WTC11 (cell line): ENCODE measurements around the gene PTPRN2. TPM values are rescaled to one million over a fixed set of nuclear protein-coding genes. Genes with fewer than 3 reads are reported as not detected.
"Not testable (repeated sequence)": the region's sequence is repeated elsewhere in the genome, so short reads cannot be mapped to it uniquely, and the experiment has no call there.

Experiments
- ATAC-seq: fragments of 200-7000 bp; cut with Tn5 transposase; 2 replicates; pipeline ENCODE4 v1.10.0; 2021; ENCODE audit warnings: mild to moderate bottlenecking, moderate library complexity
- CTCF ChIA-PET: fragments of 300-600 bp; sonication (Branson Sonifier 250); formaldehyde crosslinking; loops from one replicate; lab custom pipeline; 2021; ENCODE audit warnings: antibody characterized with exemption; lab: Charles Lee
- POLR2A ChIA-PET: fragments of 350-600 bp; sonication (Branson Sonifier 250); formaldehyde crosslinking; loops from one replicate; lab custom pipeline; 2021; ENCODE audit warnings: antibody characterized with exemption; lab: Charles Lee
- DNase-seq: peaks from one replicate; pipeline ENCODE4 v3.0.0; 2021; ENCODE audit warnings: low spot score
- H3K27ac Mint-ChIP-seq: 2 replicates; pipeline ENCODE4 v1.8.0; 2021; ENCODE audit warnings: mixed read lengths
- H3K27me3 Mint-ChIP-seq: 2 replicates; pipeline ENCODE4 v1.8.0; 2021; ENCODE audit warnings: low read depth, mild to moderate bottlenecking, moderate library complexity, mixed read lengths
- H3K36me3 Mint-ChIP-seq: 2 replicates; pipeline ENCODE4 v1.8.0; 2021; ENCODE audit warnings: mixed read lengths
- H3K4me1 Mint-ChIP-seq: 2 replicates; pipeline ENCODE4 v1.8.0; 2022; ENCODE audit warnings: mixed read lengths
- H3K4me3 Mint-ChIP-seq: 2 replicates; pipeline ENCODE4 v1.8.0; 2021; ENCODE audit warnings: mild to moderate bottlenecking, moderate library complexity, mixed read lengths
- H3K9me3 Mint-ChIP-seq: 2 replicates; pipeline ENCODE4 v1.8.0; 2021; ENCODE audit warnings: mixed read lengths
- E2F1 ChIP-seq: sonication (generic); formaldehyde crosslinking; IDR thresholded peaks from 2 replicates; pipeline ENCODE4 v1.8.0; 2022; ENCODE audit warnings: mild to moderate bottlenecking, missing genetic modification reagents
- E2F5 ChIP-seq: sonication (generic); formaldehyde crosslinking; IDR thresholded peaks from 2 replicates; pipeline ENCODE4 v1.8.1; 2022; ENCODE audit warnings: mild to moderate bottlenecking, moderate library complexity, missing genetic modification reagents
- FOXP4 ChIP-seq: sonication (generic); formaldehyde crosslinking; IDR thresholded peaks from 2 replicates; pipeline ENCODE4 v1.8.0; 2022; ENCODE audit warnings: mild to moderate bottlenecking, missing genetic modification reagents
- GTF2I ChIP-seq: fragments of 250-450 bp; sonication (Bioruptor Pico); conservative IDR thresholded peaks from 2 replicates; pipeline ENCODE4 v1.4.0; 2021; ENCODE audit warnings: mild to moderate bottlenecking
- IRF1 ChIP-seq: sonication (generic); formaldehyde crosslinking; IDR thresholded peaks from 2 replicates; pipeline ENCODE4 v1.8.0; 2023; ENCODE audit warnings: missing genetic modification reagents
- KAT7 ChIP-seq: sonication (generic); formaldehyde crosslinking; IDR thresholded peaks from 2 replicates; pipeline ENCODE4 v1.8.1; 2023; ENCODE audit warnings: missing genetic modification reagents, mild to moderate bottlenecking, borderline replicate concordance
- MYBL2 ChIP-seq: sonication (generic); formaldehyde crosslinking; IDR thresholded peaks from 2 replicates; pipeline ENCODE4 v1.8.1; 2023; ENCODE audit warnings: mild to moderate bottlenecking, moderate library complexity, missing genetic modification reagents
- NR1H2 ChIP-seq: sonication (generic); formaldehyde crosslinking; IDR thresholded peaks from 2 replicates; pipeline ENCODE4 v1.9.0; 2021; ENCODE audit warnings: mild to moderate bottlenecking, moderate library complexity, missing genetic modification reagents
- PRDM15 ChIP-seq: sonication (generic); formaldehyde crosslinking; IDR thresholded peaks from 2 replicates; pipeline ENCODE4 v1.8.0; 2022; ENCODE audit warnings: missing genetic modification reagents
- PRRX2 ChIP-seq: fragments of 250-450 bp; sonication (Bioruptor Pico); IDR thresholded peaks from 2 replicates; pipeline ENCODE4 v1.8.0; 2021; ENCODE audit warnings: mild to moderate bottlenecking
- RELA ChIP-seq: sonication (generic); formaldehyde crosslinking; IDR thresholded peaks from 2 replicates; pipeline ENCODE4 v1.8.1; 2022; ENCODE audit warnings: missing genetic modification reagents, mild to moderate bottlenecking, borderline replicate concordance
- SOX15 ChIP-seq: fragments of 250-450 bp; sonication (Bioruptor Pico); IDR thresholded peaks from 2 replicates; pipeline ENCODE4 v1.9.0; 2021; ENCODE audit warnings: mild to moderate bottlenecking
- STAT6 ChIP-seq: sonication (generic); formaldehyde crosslinking; conservative IDR thresholded peaks from 2 replicates; pipeline ENCODE4 v1.8.1; 2023; ENCODE audit warnings: mild to moderate bottlenecking, low read depth, missing genetic modification reagents, moderate library complexity
- TCF7 ChIP-seq: sonication (generic); formaldehyde crosslinking; IDR thresholded peaks from 2 replicates; pipeline ENCODE4 v1.8.0; 2022; ENCODE audit warnings: mild to moderate bottlenecking, low read depth, missing genetic modification reagents, moderate library complexity
- ZNF232 ChIP-seq: sonication (generic); formaldehyde crosslinking; IDR thresholded peaks from 2 replicates; pipeline ENCODE4 v1.8.0; 2022; ENCODE audit warnings: mild to moderate bottlenecking, missing genetic modification reagents
- ZNF263 ChIP-seq: sonication (generic); formaldehyde crosslinking; IDR thresholded peaks from 2 replicates; pipeline ENCODE4 v1.8.1; 2022; ENCODE audit warnings: low read depth, mild to moderate bottlenecking, moderate library complexity, missing genetic modification reagents
- ZNF425 ChIP-seq: fragments of 250-450 bp; sonication (Bioruptor Pico); conservative IDR thresholded peaks from 2 replicates; pipeline ENCODE4 v1.9.0; 2021; ENCODE audit warnings: mild to moderate bottlenecking
- total RNA-seq: library from RNA; stranded (reverse); gene quantifications from 3 replicates; pipeline ENCODE4 v1.2.3, GENCODE V29; 2021

The PTPRN2 gene
- total RNA-seq, 1 experiment from 2014 or later: 4.7 TPM

GRCh38 chr7:157981778-157982177 lies 605.8 kb downstream of the PTPRN2 start (continued):
- TF ChIP-seq PRDM15 (CRISPR knock-in tag) (no peak), STAT6 (no peak), RELA (CRISPR knock-in tag) (no peak), SOX15 (CRISPR knock-in tag) (no peak)

GRCh38 chr7:157980774-157981173 lies 606.8 kb downstream of the PTPRN2 start:
- no peak overlapping the region for H3K4me3 Mint-ChIP-seq
- peaks cover 36% of the 10 kb centered on the region for H3K9me3 Mint-ChIP-seq
- no peaks in the 10 kb centered on the region for H3K4me1 Mint-ChIP-seq
- ChIA-PET POLR2A (no interaction called here), CTCF (no interaction called here)
- H3K27ac Mint-ChIP-seq: no peak overlapping the region
- H3K36me3 Mint-ChIP-seq: peaks cover 22% of the 10 kb centered on the region
- H3K27me3 Mint-ChIP-seq: no peaks in the 10 kb centered on the region
- DNase-seq: no peak
- TF ChIP-seq E2F5 (CRISPR knock-in tag): no peak
- TF ChIP-seq MYBL2 (CRISPR knock-in tag): no peak
- TF ChIP-seq NR1H2 (CRISPR knock-in tag): no peak
- TF ChIP-seq PRRX2: no peak
- no peak for TF ChIP-seq GTF2I (CRISPR knock-in tag)
- TF ChIP-seq FOXP4 (CRISPR knock-in tag): no peak
- no peak for TF ChIP-seq KAT7
- no peak for TF ChIP-seq IRF1 (CRISPR knock-in tag)
- no peak for TF ChIP-seq ZNF232 (CRISPR knock-in tag)
- TF ChIP-seq ZNF263 (CRISPR knock-in tag): no peak
- no peak for TF ChIP-seq TCF7
- TF ChIP-seq E2F1 (CRISPR knock-in tag): no peak
- TF ChIP-seq ZNF425 (CRISPR knock-in tag): no peak
- TF ChIP-seq SOX15 (CRISPR knock-in tag): no peak
- no peak for ATAC-seq

GRCh38 chr7:157980341-157980731 lies 607.3 kb downstream of the PTPRN2 start:
- H3K4me3 Mint-ChIP-seq, ATAC-seq, CTCF ChIA-PET, H3K4me1 Mint-ChIP-seq, H3K27ac Mint-ChIP-seq, POLR2A ChIA-PET, H3K27me3 Mint-ChIP-seq, DNase-seq: not testable (repeated sequence)
- peaks cover 26% of the 10 kb centered on the region for H3K36me3 Mint-ChIP-seq
- H3K9me3 Mint-ChIP-seq: peaks cover 40% of the 10 kb centered on the region
